HG03095 (cell line): ENCODE data around the gene LMBRD2.
"Not testable (repeated sequence)": the region's sequence is repeated elsewhere in the genome, so short reads cannot be mapped to it uniquely, and the experiment has no call there.

Experiments
- ATAC-seq: cut with Tn5 transposase; IDR thresholded peaks from one replicate; pipeline ENCODE4 v1.9.1; 2021; ENCODE audit warnings: moderate library complexity; ENCODE audit not compliant: unreplicated experiment

LMBRD2 gene

GRCh38 chr5:36151434-36152323, at the start of gene LMBRD2, which contains the start of gene SKP2:
LMBRD2 (minus strand) TSS chr5:36151887; CDS start chr5:36143349, 8,538 bp downstream.
SKP2 (plus strand) TSS chr5:36152111; CDS start chr5:36152263, 152 bp downstream.
- ATAC-seq = peak; percentile 98

GRCh38 chr5:36200513-36200912, 48.8 kb upstream of the LMBRD2 start:
- ATAC-seq = no peak

GRCh38 chr5:36199620-36200019, 47.9 kb upstream of the LMBRD2 start:
- ATAC-seq = no peak

- not testable (repeated sequence) for ATAC-seq
Observed at GRCh38 chr5:36198783-36199182, 47.1 kb upstream of the LMBRD2 start.

GRCh38 chr5:36198281-36198680, 46.6 kb upstream of the LMBRD2 start:
- no peak for ATAC-seq

- no peak for ATAC-seq
Observed at GRCh38 chr5:36193746-36194145, 42.1 kb upstream of the LMBRD2 start.

- ATAC-seq = not testable (repeated sequence)
Observed at GRCh38 chr5:36184408-36184807, 32.7 kb upstream of the LMBRD2 start.

GRCh38 chr5:36181774-36182173, 30.1 kb upstream of the LMBRD2 start:
- ATAC-seq = no peak

GRCh38 chr5:36180556-36181350, 29.1 kb upstream of the LMBRD2 start:
- ATAC-seq = no peak

GRCh38 chr5:36179950-36180349, 28.3 kb upstream of the LMBRD2 start:
- no peak for ATAC-seq

GRCh38 chr5:36178524-36178890, 26.8 kb upstream of the LMBRD2 start:
- ATAC-seq = no peak

- no peak for ATAC-seq
Observed at GRCh38 chr5:36177715-36178523, 26.2 kb upstream of the LMBRD2 start.

- ATAC-seq = peak; percentile 94
Observed at GRCh38 chr5:36177154-36177553, 25.5 kb upstream of the LMBRD2 start.

GRCh38 chr5:36175043-36175442, 23.4 kb upstream of the LMBRD2 start:
- no peak for ATAC-seq

GRCh38 chr5:36174119-36174518, 22.4 kb upstream of the LMBRD2 start:
- no peak for ATAC-seq

- ATAC-seq = no peak
Observed at GRCh38 chr5:36173426-36173825, 21.7 kb upstream of the LMBRD2 start.

- no peak for ATAC-seq
Observed at GRCh38 chr5:36172599-36172998, 20.9 kb upstream of the LMBRD2 start.

GRCh38 chr5:36170832-36171424, 19.2 kb upstream of the LMBRD2 start:
- ATAC-seq = no peak

GRCh38 chr5:36168737-36169136, 17.1 kb upstream of the LMBRD2 start:
- ATAC-seq = no peak

GRCh38 chr5:36164461-36164860, 12.8 kb upstream of the LMBRD2 start:
- ATAC-seq = no peak
